IMR-90 (cell line): ENCODE measurements around the gene AMFR. TPM values are rescaled to one million over a fixed set of nuclear protein-coding genes. Genes with fewer than 3 reads are reported as not detected.
A peak's percentile ranks its signal among the peaks of the same experiment; 100 is the strongest.

Source experiments
- ATAC-seq: fragments of 200-7000 bp; cut with Tn5 transposase; 2 replicates; pipeline ENCODE4 v1.9.1; 2020; ENCODE audit warnings: low read depth, mild to moderate bottlenecking, moderate library complexity
- BruUV-seq: library from RNA; stranded (reverse); fragments of 400-500 nt; replicated peaks from 2 replicates; lab custom pipeline; 2021; lab: Mats Ljungman, UMichigan
- CTCF ChIA-PET: fragments of 300-600 bp; formaldehyde crosslinking; extraction: SDS; loops from one replicate; lab custom pipeline; 2021; ENCODE audit warnings: antibody characterized with exemption; lab: Yijun Ruan, JAX
- POLR2A ChIA-PET: fragments of 300-600 bp; sonication (Branson Sonifier 250); formaldehyde crosslinking; loops from one replicate; lab custom pipeline; 2022; ENCODE audit warnings: antibody characterized with exemption; ENCODE audit not compliant: unreplicated experiment; lab: Charles Lee
- DNase-seq: peaks from one replicate; pipeline ENCODE4 v3.0.0; 2013
- H2AFZ ChIP-seq: replicated peaks from 2 replicates; pipeline ENCODE3; 2013; ENCODE audit warnings: low read length, mild to moderate bottlenecking; ENCODE audit not compliant: poor library complexity
- H2AK5ac ChIP-seq: 2 replicates; pipeline ENCODE4 v1.6.1; 2013; ENCODE audit warnings: low read depth, low read length, inconsistent platforms
- H2AK9ac ChIP-seq: replicated peaks from 2 replicates; pipeline ENCODE3; 2013; ENCODE audit warnings: mild to moderate bottlenecking, low read depth, low read length, moderate library complexity; ENCODE audit not compliant: poor library complexity
- H2BK120ac ChIP-seq: 2 replicates; pipeline ENCODE4 v1.6.1; 2013; ENCODE audit warnings: low read depth, low read length, inconsistent platforms
- H2BK15ac ChIP-seq: 3 replicates; pipeline ENCODE4 v1.6.1; 2013; ENCODE audit warnings: low read depth, low read length, inconsistent platforms
- H2BK20ac ChIP-seq: 2 replicates; pipeline ENCODE4 v1.6.1; 2013; ENCODE audit warnings: low read depth, mild to moderate bottlenecking, inconsistent platforms, low read length, moderate library complexity
- H2BK5ac ChIP-seq: 2 replicates; pipeline ENCODE4 v1.6.1; 2013; ENCODE audit warnings: mild to moderate bottlenecking, low read depth, low read length, inconsistent platforms; ENCODE audit not compliant: poor library complexity, severe bottlenecking
- H3K14ac ChIP-seq: replicated peaks from 2 replicates; pipeline ENCODE4 v1.6.1; 2013; ENCODE audit warnings: low read depth, low read length, inconsistent platforms
- H3K18ac ChIP-seq: 2 replicates; pipeline ENCODE4 v1.6.1; 2013; ENCODE audit warnings: low read depth, low read length, control low read depth
- H3K23ac ChIP-seq: 2 replicates; pipeline ENCODE4 v1.6.1; 2013; ENCODE audit warnings: low read depth, low read length, inconsistent platforms
- H3K27ac ChIP-seq: 2 replicates; pipeline ENCODE4 v1.5.1; 2013; ENCODE audit warnings: mild to moderate bottlenecking, control low read depth, low read length; ENCODE audit not compliant: insufficient read depth
- H3K27me3 ChIP-seq: 2 replicates; pipeline ENCODE4 v1.6.1; 2013; ENCODE audit warnings: low read length; ENCODE audit not compliant: control insufficient read depth, insufficient read depth
- H3K36me3 ChIP-seq: 2 replicates; pipeline ENCODE4 v1.6.1; 2013; ENCODE audit warnings: low read length, mixed read lengths; ENCODE audit not compliant: control insufficient read depth, insufficient read depth
- H3K4ac ChIP-seq: 2 replicates; pipeline ENCODE4 v1.6.1; 2013; ENCODE audit warnings: low read depth, low read length, inconsistent platforms
- H3K4me1 ChIP-seq: 2 replicates; pipeline ENCODE4 v1.6.1; 2013; ENCODE audit warnings: low read length, mixed read lengths; ENCODE audit not compliant: control insufficient read depth, insufficient read depth
- H3K4me2 ChIP-seq: 2 replicates; pipeline ENCODE4 v1.6.1; 2013; ENCODE audit warnings: low read depth, mild to moderate bottlenecking, control low read depth, low read length, moderate library complexity
- H3K4me3 ChIP-seq: 2 replicates; pipeline ENCODE4 v1.5.1; 2013; ENCODE audit warnings: low read depth, mild to moderate bottlenecking, control low read depth, low read length, moderate library complexity; ENCODE audit not compliant: insufficient read depth
- H3K56ac ChIP-seq: 2 replicates; pipeline ENCODE4 v1.6.1; 2013; ENCODE audit warnings: low read length, inconsistent platforms; ENCODE audit not compliant: insufficient read depth; ENCODE audit errors: extremely low read depth
- H3K79me1 ChIP-seq, 2 experiments: 2 replicates each; pipeline ENCODE4 v1.6.1; 2013; ENCODE audit warnings: low read length in 2 of 2, inconsistent platforms in 1 of 2, low read depth in 1 of 2
- H3K9ac ChIP-seq: 2 replicates; pipeline ENCODE4 v1.6.1; 2013; ENCODE audit warnings: low read depth, low read length, control low read depth
- H3K9me1 ChIP-seq: 2 replicates; pipeline ENCODE4 v1.6.1; 2013; ENCODE audit warnings: low read length, inconsistent platforms; ENCODE audit not compliant: insufficient read depth
- H3K9me3 ChIP-seq: 2 replicates; pipeline ENCODE4 v1.6.1; 2013; ENCODE audit warnings: low read length; ENCODE audit not compliant: control insufficient read depth, insufficient read depth
- H4K20me1 ChIP-seq: 2 replicates; pipeline ENCODE4 v1.6.1; 2013; ENCODE audit warnings: low read length, inconsistent platforms; ENCODE audit not compliant: insufficient read depth
- H4K5ac ChIP-seq: 2 replicates; pipeline ENCODE4 v1.6.1; 2013; ENCODE audit warnings: mild to moderate bottlenecking, low read depth, low read length, control low read depth
- H4K8ac ChIP-seq, 2 experiments: 2 replicates each; pipeline ENCODE4 v1.6.1; 2013; ENCODE audit warnings: low read depth in 2 of 2, low read length in 2 of 2, control low read depth in 1 of 2, inconsistent platforms in 1 of 2
- H4K91ac ChIP-seq: 2 replicates; pipeline ENCODE4 v1.6.1; 2013; ENCODE audit warnings: low read depth, low read length, inconsistent platforms; ENCODE audit not compliant: insufficient read depth
- BHLHE40 ChIP-seq: fragments of 150-350 bp; IDR thresholded peaks from 2 replicates; pipeline ENCODE4 v1.6.1; 2016; ENCODE audit warnings: mild to moderate bottlenecking, low read depth, low read length
- RAD21 ChIP-seq: IDR thresholded peaks from 2 replicates; pipeline ENCODE4 v1.6.1; 2012; ENCODE audit warnings: low read length, improper control_type of control experiment
- RCOR1 ChIP-seq: IDR thresholded peaks from 2 replicates; pipeline ENCODE4 v1.6.1; 2012; ENCODE audit warnings: mild to moderate bottlenecking, low read length, improper control_type of control experiment; ENCODE audit not compliant: insufficient replicate concordance
- WGBS, 2 experiments: methylation state at CpG; one replicate each; pipeline versions ENCODE4 v1.1.5 to v1.1.7; 2013; ENCODE audit warnings: missing lambda C conversion rate in 2 of 2; ENCODE audit not compliant: insufficient read length in 1 of 2; ENCODE audit errors: extremely low coverage in 2 of 2; 5-methylcytosine and 5-hydroxymethylcytosine counted together
- dilution Hi-C: fragments of 300-500 bp; cut with HindIII; formaldehyde crosslinking; loops from one replicate; pipeline ENCODE4 v1.14.3; 2018; ENCODE audit warnings: low sequenced_read_pairs; ENCODE audit not compliant: unreplicated experiment
- in situ Hi-C: fragments of 300-500 bp; cut with MboI; formaldehyde crosslinking; loops from 3 replicates; pipeline ENCODE4 v1.14.3; 2019; ENCODE audit warnings: low sequenced_read_pairs, inconsistent platforms, mixed read lengths
- intact Hi-C: fragments of 100-400 bp; cut with micrococcal nuclease; formaldehyde crosslinking; loops from 2 replicates; pipeline ENCODE4 v1.10.0; 2022
- polyA plus RNA-seq, 3 experiments: library from polyadenylated mRNA; depleted of rRNA; stranded (reverse); fragments of >200 nt; gene quantifications; 2 replicates each; pipeline ENCODE4 v1.2.3, GENCODE V29; 2012; ENCODE audit warnings: low replicate concordance in 1 of 3
- total RNA-seq: library from RNA; depleted of rRNA; stranded (reverse); fragments of >200 nt; gene quantifications from 2 replicates; pipeline ENCODE4 v1.2.3, GENCODE V29; 2012

Gene AMFR
- total and polyA plus RNA-seq, 2 of the 4 experiments (the other 2 are of a cell fraction), result 60.7 to 216 TPM

DNA sequence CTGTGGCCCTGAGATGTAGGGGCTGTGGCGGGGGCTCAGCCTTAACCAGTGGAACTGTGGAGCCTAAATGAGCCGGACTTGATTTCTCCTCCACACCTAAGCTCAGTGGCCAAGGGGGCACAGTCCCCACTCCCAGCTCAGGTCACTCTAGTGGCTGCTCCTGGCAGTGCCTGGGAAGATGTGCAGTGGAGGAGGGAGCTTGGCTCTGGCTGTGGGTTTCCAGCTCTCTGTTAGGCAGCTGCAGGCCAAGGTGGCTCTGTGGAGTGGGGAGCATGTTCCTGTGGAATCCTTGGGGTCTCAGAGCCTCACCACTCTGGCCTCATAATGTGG, 76.3 kb downstream of the AMFR start:
- Histone ChIP-seq H2BK20ac (no peak overlapping the region), H2AK9ac (peak overlapping the region; percentile 78), H2AK5ac (no peak overlapping the region), H3K4me3 (no peak overlapping the region), H3K4ac (no peak overlapping the region), H3K36me3 (no peaks in the 10 kb centered on the region), H4K8ac (no peak overlapping the region), H3K4me1 (no peaks in the 10 kb centered on the region), H3K9ac (no peak overlapping the region), H3K18ac (no peak overlapping the region), H4K5ac (no peak overlapping the region), H3K79me1 (no peaks in the 10 kb centered on the region), H3K27ac (no peak overlapping the region), H2AFZ (peak overlapping the region; percentile 21), H3K9me3 (no peaks in the 10 kb centered on the region), H3K27me3 (peaks cover 5% of the 10 kb centered on the region; the same call in 1 of the 2 replicates), H3K9me1 (no peaks in the 10 kb centered on the region; the same call in 1 of the 2 replicates), H3K23ac (no peak overlapping the region), H3K14ac (no peak overlapping the region), H2BK120ac (no peak overlapping the region), H4K91ac (no peak overlapping the region), H2BK15ac (no peak overlapping the region), H3K4me2 (no peak overlapping the region), H2BK5ac (no peak overlapping the region), H4K20me1 (no peaks in the 10 kb centered on the region), H3K56ac (no peak overlapping the region)
- no peak for TF ChIP-seq RAD21
- TF ChIP-seq RCOR1, result no peak
- TF ChIP-seq BHLHE40, result no peak
- ChIA-PET CTCF (no interaction called here), POLR2A (no interaction called here)
- intact Hi-C loops, result no loop called here
- BruUV-seq, result no TSS peak
- in situ Hi-C loops, result no loop called here
- ATAC-seq (peak; percentile 38), DNase-seq (no peak)
- dilution Hi-C loops, result no loop called here
- WGBS, 2 experiments, result no CpG with 5 or more reads among the region's 2 CpGs
